GM23248 (cell line): ENCODE measurements around the gene SPAG7.

ENCODE experiments used
- EZH2 ChIP-seq: fragments of 200-600 bp; sonication (generic); IDR thresholded peaks from 2 replicates; pipeline ENCODE4 v1.6.1; 2018; ENCODE audit warnings: antibody characterized with exemption, mild to moderate bottlenecking; ENCODE audit not compliant: insufficient read depth, poor library complexity, severe bottlenecking
- EZH2phosphoT487 ChIP-seq: fragments of 200-600 bp; sonication (generic); IDR thresholded peaks from 2 replicates; pipeline ENCODE4 v1.6.1; 2018; ENCODE audit warnings: antibody characterized with exemption, moderate library complexity, mild to moderate bottlenecking, low read depth; ENCODE audit not compliant: insufficient read depth

GRCh38 chr17:5003214-5003867 is 35.7 kb upstream of the SPAG7 start:
- TF ChIP-seq EZH2 = no peak
- TF ChIP-seq EZH2phosphoT487 = no peak
